GM21576 (cell line): ENCODE data around the gene HES5.

Source experiments
- ATAC-seq: cut with Tn5 transposase; IDR thresholded peaks from one replicate; pipeline ENCODE4 v1.9.1; 2021; ENCODE audit warnings: mild to moderate bottlenecking, moderate library complexity; ENCODE audit not compliant: unreplicated experiment

Gene HES5

DNA sequence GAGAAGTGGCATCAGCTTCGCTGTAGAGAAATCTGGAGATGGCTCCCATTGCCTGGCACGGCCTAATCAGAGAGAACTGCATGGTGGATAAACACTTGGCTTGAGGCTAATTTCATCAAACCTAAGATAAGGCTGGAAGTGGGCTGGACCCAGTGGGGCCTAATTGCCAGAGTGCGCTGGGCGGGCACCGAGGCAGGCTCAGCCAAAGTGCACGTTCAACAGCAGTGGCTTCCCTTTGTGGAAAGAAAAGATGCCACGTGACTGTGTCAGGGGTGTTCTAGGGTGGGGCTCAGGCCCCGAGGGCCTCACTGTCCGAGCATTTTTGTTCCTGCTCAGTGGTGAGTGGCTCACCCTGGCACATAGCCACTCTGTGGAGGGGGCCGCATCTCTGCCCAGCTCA lies 48.2 kb downstream of the HES5 start:
- ATAC-seq: no peak

DNA sequence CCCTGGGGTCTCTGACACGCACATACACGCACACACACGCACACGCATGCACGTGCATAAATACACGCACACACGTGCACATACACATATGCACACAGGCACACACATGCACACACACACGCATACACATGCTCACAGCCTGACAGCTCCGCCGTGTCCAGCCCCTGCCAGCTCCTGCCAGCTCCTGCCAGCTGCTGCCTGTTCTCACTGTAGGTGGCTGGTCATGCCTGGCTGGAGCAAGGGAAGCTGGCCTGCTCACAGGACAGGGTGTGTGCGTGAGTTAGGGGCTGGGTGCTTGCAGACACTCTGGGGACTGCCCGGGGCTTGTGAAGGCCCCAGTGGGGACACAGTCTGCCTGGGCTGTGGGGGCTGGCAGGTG lies 49.1 kb downstream of the HES5 start:
- no peak for ATAC-seq

DNA sequence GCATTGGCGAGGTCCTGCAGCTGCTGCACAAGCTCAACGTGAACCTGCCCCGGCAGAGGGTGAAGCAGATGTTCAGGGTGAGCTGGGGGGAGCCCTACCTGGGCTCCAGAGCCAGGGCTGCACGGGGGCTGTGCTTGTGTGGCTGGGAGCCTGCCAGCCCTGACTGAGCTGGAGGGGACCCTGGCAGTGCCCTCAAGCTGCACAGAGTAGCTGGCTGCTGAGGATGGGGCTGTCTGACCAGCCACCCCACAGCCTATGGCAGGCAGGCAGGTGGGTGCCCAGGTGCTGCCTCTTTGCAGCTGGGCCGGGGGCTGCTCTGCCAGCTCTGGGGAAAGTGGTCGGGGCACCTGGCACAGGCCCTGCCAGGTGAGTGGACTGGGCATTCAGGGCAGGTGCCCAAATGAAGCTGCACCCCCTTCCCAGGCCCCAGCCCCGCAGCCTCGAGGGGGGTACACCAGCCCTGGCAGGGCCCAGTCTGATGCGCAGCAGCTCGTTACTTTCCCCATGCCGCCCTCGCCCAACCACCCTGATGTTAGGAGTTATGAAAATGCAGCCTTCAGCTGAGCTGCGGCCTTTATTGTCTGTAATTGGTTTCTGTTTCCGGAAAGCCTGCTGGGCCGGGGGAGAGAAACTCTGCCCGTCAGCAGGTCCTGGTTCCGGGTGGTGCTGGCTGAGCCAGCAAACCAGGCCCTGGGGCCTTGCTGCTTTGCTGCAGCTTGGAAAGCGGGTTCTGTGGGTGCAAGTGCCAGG lies 49.7 kb downstream of the HES5 start:
- no peak for ATAC-seq

DNA sequence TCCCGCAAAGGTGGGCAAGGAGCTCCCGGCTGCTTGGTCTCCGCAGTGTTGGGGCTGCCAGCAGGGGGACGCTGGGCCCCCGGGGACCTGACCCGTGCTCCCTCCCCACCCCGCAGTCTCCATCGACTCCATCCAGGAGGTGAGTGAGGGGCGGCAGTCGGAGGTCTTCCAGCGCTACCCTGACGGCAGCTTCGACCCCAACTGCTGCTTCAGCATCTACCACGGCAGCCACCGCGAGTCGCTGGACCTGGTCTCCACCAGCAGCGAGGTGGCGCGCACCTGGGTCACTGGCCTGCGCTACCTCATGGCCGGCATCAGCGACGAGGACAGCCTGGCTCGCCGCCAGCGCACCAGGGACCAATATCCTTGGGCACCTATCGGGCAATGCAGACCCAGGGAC lies 50.4 kb downstream of the HES5 start:
- no peak for ATAC-seq

DNA sequence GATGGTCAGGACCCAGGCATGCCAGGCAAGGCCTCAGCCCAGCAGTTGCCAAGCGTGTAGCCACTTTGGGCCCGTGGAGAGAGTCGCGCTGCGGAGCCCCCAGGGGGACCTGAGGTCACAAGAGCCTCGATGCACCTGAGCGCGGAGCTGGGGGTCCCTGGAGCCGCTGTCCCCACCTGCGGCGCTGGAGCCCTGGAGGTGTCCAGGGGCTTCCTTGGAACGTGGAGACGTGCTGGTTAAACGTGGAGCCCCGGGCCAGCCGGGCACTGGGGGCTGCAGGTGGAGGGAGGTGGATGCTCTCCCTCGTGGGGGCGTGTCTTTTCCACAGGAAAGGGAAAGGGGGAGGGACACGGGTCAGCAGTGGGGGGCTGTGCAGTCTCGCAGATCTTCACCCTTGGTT lies 50.9 kb downstream of the HES5 start:
- ATAC-seq: no peak
